ENCODE results near the gene MMP14. TPM values are rescaled to one million over a fixed set of nuclear protein-coding genes. Genes with fewer than 3 reads are reported as not detected.
"Not testable (repeated sequence)": the region's sequence is repeated elsewhere in the genome, so short reads cannot be mapped to it uniquely, and the experiment has no call there.

Gene MMP14
- total RNA-seq, 1 experiment from 2014 or later: 94.4 TPM

DNA sequence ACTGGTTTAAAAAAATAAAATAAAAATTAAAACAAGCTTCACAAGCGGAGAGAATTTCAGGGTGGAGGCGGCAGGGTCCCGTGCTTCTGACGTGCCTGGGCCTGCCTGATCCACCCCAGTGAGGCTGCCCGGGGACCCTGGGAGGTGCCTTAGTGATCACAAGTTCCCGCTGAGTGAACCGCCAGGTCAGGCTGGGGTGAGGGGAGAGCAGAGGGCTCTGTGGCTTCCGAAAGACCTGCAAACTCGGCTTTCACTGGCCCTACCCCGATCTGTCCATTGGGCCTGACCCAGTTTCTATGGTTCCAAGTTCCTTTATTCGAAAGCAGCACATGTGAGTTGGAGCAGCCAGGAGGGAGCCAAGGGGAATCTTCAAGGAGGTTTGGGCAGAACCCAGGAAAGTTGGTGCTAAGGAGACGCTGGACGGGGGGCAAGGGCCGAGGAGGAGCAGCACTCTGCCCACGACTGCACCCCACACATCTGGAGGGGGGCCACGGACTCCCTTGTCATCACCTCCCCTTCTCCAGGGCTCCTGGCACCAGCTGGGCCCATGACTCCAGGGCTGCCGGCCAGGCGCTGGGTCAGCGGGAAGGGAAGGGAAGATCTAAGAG, 12.9 kb downstream of the MMP14 start (continued):
- TF ChIP-seq STAT6 (CRISPR knock-in tag; conservative IDR thresholded peaks at IDR 0.05; ENCODE audit: low read depth): no peak

DNA sequence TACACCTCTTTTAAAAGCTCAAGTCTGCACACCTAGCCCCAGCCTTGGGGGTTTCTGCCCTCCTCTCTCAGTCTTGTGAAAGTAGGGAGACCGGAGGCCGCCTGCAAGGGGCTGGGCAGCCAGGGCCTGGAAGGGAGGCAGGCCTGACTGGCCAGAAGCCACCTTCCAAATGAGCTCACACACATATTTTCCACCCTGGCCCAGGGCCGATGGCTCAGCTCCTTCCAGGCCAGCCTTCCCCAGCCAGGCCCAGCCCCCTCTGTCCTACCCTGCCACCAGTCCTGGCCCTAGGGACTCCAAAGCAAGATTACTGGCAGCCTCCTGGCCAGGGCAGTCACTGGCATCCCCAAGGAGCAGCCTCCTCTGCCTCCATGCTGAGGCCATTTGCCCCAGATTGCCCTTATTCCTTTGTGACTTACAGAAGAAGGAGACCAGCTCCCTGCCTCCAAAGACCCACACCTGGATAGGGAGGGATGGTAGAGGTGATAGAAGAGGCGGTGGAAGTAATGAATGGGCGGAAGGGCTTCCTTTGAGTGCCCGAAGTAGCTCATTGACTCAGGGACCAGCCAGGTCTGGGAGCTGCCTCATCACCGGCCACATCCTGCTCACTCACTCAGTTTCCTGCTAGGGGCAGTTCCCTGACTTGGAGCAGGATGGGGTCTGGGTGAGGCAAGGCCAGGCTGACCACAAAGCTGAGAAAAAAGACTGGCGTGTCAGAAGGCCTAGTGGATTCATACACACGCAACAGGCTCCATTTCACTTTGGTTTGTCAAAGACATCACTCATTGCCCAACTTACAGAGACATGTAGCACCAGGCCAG, 14.8 kb downstream of the MMP14 start:
- ATAC-seq: no peak
- TF ChIP-seq IRF1 (CRISPR knock-in tag; IDR thresholded peaks at IDR 0.05) (no peak), PRDM15 (CRISPR knock-in tag; IDR thresholded peaks at IDR 0.05) (no peak), HMGA2 (CRISPR knock-in tag; IDR thresholded peaks at IDR 0.05) (no peak), ZNF121 (CRISPR knock-in tag; IDR thresholded peaks at IDR 0.05) (no peak), SMAD4 (CRISPR knock-in tag; IDR thresholded peaks at IDR 0.05) (no peak), ZNF219 (CRISPR knock-in tag; IDR thresholded peaks at IDR 0.05; ENCODE audit: borderline replicate concordance) (no peak), JAZF1 (CRISPR knock-in tag; IDR thresholded peaks at IDR 0.05) (no peak)
- TF ChIP-seq, protein P1, sequence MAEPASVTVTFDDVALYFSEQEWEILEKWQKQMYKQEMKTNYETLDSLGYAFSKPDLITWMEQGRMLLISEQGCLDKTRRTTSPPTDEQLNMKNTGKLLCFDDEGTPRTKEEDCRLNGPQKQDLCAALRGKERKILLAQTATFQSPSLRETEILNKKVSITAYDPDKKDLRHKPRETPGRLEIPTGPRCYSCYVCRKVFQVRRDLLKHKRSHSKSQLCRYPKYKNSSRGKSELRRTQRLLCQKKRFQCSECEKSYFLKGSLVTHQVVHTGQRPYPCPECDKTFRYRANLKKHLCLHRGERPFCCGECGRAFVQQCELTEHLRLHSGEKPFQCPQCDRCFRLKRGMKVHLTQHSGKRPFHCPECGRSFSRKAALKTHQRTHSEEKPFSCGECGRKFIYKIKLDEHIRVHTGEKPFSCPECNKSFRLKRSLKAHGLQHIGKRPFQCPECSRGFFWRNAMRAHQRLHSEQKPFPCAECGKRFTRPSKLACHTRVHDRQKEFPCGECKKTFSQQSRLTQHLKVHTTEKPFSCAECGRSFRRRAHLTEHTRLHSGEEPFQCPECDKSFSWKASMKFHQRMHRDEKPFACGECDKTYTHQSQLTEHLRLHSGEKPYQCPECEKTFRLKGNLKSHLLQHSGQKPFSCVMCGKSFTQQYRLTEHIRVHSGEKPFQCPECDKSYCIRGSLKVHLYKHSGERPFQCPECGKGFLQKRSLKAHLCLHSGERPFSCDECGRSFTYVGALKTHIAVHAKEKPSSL (CRISPR knock-in tag; conservative IDR thresholded peaks at IDR 0.05): no peak
- Mint-ChIP-seq H3K4me3 (no peak overlapping the region), H3K27me3 (ENCODE audit: low read depth) (no peaks in the 10 kb centered on the region), H3K27ac (no peak overlapping the region), H3K4me1 (peaks cover 25% of the 10 kb centered on the region), H3K36me3 (peaks cover 3% of the 10 kb centered on the region; the same call in 1 of the 2 replicates), H3K9me3 (no peaks in the 10 kb centered on the region)
- ChIA-PET POLR2A (interaction anchor here (1.0 to 2.3 kb wide), 3 partner anchors 13 to 28 kb away, joined by 3 to 10 read pairs (median 5); no protein-coding TSS in a partner anchor), CTCF (interaction anchor here (0.8 to 10.1 kb wide), 17 partner anchors 9 to 294 kb away, joined by 3 to 280 read pairs (median 4); partner anchors contain the start of genes MMP14, OXA1L and PRMT5)
- no peak for DNase-seq (ENCODE audit: low spot score)

DNA sequence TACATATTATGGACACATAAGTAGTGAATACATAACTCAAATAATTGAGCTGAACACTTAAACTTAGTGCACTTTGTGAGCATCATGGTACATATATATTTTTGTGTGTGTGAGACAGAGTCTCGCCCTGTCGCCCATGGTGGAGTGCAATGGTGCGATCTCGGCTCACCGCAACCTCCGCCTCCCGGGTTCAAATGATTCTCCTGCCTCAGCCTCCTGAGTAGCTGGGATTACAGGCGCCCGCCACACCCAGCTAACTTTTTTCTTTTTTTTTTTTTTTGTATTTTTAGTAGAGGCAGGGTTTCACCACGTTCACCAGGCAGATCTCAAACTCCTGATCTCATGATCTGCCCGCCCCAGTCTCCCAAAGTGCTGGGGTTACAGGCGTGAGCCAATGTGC, 15.8 kb downstream of the MMP14 start:
- not testable (repeated sequence) for H3K27ac Mint-ChIP-seq; H3K4me3 Mint-ChIP-seq; DNase-seq (ENCODE audit: low spot score); ATAC-seq; H3K27me3 Mint-ChIP-seq (ENCODE audit: low read depth); H3K36me3 Mint-ChIP-seq; H3K9me3 Mint-ChIP-seq
- CTCF ChIA-PET: interaction anchor here (0.6 to 10.1 kb wide), 42 partner anchors 8 to 296 kb away, joined by 3 to 280 read pairs (median 5); partner anchors contain the start of genes DAD1, LRP10, MMP14 and MRPL52
- peaks cover 25% of the 10 kb centered on the region for H3K4me1 Mint-ChIP-seq
- POLR2A ChIA-PET: interaction anchor here (0.6 to 1.4 kb wide), 2 partner anchors 8 to 30 kb away, joined by 3 to 16 read pairs; no protein-coding TSS in a partner anchor

Data from WTC11 (cell line).